ENCODE data around the gene IDH3G.
"Not testable (repeated sequence)": the region's sequence is repeated elsewhere in the genome, so short reads cannot be mapped to it uniquely, and the experiment has no call there.

IDH3G gene

DNA sequence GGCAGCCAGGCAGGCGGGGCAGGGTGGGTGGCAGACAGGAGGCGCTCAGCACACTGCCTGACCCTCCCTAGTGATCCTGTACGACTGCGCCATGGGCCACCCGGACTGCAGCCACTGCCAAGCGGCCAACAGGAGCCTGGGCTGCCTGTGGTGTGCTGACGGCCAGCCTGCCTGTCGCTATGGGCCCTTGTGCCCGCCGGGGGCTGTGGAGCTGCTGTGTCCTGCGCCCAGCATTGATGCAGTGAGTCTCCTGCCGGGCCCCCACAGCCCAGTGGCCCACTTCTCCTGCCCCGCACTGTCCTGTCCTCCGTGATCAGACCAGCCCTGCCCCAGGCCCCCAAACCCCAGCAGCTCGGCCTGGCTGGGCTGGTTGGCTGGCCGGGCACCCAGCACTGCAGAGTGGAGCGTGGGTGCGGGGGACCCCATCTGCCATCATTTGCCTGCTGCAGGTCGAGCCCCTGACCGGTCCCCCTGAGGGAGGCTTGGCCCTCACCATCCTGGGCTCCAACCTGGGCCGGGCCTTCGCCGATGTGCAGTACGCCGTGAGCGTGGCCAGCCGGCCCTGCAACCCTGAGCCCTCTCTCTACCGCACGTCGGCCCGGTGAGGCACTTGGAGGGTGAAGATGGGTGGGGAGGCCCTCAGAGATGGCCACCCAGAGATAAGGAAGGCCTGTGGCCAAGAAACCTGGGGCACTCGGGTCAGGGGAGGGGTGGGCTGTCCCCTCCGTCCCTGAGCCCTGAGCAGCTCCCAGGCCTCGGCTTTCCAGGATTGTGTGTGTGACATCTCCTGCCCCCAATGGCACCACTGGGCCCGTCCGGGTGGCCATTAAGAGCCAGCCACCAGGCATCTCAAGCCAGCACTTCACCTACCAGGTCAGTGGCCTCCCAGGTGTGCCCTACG is 22.5 kb downstream of the IDH3G start:
- FAIRE-seq = no peak

DNA sequence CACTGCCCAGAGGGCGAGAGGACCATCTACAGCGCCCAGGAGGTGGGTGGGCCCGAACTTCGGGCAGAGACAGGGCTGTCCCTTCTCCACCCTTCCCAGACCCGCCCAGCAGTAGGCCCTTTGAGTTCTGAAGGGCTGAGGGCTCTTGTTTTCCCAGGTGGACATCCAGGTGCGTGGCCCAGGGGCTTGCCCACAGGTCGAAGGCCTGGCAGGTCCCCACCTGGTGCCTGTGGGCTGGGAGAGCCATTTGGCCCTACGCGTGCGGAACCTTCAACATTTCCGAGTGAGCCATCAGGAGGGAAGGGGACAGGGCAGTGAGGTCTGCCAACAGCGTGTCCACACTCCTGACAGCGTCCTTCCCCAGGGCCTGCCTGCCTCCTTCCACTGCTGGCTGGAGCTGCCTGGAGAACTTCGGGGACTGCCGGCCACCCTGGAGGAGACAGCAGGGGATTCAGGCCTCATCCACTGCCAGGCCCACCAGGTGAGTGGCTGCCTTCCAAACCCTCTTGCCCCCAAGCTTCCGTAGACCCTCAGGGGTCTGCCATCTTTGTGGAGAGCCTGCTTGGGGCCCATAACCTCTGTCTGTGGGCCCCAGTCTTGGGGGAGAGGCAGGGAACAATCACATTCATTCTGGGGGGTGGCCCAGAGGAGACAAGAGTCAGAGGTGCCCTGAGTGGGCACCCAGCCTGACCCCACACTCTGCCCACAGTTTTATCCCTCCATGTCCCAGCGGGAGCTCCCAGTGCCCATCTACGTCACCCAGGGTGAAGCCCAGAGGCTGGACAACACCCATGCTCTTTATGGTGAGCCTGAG is 23.4 kb downstream of the IDH3G start:
- no peak for FAIRE-seq

DNA sequence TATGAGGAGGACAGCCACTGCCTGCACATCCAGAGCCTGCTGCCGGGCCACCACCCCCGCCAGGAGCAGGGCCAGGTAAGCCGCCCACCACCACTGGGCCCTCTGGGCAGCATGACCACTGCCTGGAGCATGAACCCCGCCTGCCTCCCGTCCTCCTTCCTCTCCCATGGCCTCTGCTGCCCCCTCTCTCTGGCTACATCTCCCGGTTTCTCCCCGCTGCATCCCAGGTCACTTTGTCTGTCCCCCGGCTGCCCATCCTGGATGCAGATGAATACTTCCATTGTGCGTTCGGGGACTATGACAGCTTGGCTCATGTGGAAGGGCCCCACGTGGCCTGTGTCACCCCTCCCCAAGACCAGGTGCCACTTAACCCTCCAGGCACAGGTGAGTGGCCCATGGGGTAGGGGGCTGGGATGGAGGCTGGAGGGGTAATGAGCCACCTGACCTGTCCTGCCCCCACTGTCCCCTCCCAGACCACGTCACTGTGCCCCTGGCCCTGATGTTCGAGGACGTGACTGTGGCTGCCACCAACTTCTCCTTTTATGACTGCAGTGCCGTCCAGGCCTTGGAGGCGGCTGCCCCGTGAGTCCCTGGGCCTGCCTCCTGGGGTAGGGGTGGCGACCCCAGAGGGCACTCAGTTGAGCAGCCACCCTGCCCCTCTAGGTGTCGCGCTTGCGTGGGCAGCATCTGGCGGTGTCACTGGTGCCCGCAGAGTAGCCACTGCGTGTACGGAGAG is 24.1 kb downstream of the IDH3G start:
- no peak for FAIRE-seq

DNA sequence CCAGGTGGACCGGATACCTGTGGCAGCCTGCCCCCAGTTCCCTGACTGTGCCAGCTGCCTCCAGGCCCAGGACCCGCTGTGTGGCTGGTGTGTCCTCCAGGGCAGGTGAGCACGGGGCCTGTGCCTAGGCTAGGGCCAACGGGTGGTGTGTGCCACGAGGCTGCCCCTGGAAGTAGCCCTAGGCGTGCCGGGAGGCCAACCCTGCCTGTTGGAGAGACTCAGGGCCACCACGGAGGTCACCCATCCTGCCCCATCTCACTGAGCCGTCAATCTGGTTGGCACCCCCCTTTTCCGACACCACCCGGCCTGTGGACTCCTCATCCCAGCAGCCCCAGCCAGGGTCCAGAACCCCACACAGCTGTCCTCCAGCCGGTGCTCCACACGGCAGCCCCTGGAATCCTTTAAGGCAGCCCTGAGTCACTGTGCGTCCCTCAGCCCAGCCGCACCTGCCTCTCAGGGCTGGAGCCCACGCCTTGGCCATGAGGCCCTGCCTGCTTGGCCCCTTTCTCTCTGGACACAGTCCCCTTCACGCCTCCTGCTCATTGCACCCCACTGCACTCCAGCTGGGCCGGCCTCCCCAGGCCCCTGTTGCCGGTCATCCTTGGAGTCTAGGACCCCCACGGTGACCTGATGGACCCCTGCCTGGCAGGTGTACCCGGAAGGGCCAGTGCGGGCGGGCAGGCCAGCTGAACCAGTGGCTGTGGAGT is 24.9 kb downstream of the IDH3G start:
- no peak for FAIRE-seq

DNA sequence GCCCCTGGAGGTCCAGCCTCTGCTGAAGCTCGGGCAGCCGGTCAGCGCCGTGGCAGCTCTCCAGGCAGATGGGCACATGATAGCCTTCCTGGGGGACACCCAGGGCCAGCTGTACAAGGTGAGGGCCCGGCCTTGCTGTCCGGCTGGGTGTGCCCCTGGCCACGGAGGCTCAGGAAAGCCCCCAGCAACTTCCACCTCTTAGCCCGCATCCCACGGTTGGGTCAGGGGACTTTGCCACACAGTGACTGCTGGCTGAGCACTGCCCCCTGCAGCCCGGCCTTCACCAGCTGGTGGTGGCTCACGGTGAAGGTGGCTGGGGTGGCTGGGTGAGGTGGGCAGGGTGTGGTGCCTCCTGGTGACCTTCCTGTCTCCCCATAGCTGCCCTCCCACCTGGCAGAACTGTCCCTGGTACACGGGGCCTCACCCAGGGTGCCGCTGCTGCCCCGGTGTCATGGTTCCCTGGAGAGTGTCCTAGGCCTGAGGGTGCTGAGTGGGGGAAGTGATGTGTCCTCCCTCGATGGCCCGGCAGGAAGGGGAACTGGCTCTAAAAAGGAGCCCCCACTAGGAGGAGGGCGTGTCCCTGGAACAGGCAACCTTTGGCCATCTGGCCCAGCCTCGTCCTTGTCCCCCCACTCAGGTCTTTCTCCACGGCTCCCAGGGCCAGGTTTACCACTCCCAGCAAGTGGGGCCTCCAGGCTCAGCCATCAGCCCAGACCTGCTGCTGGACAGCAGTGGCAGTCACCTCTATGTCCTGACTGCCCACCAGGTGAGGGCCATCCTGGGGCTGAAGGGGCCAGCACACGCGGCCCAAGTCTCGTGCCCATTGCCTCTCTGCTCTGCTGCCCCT is 25.6 kb downstream of the IDH3G start:
- FAIRE-seq = no peak

DNA sequence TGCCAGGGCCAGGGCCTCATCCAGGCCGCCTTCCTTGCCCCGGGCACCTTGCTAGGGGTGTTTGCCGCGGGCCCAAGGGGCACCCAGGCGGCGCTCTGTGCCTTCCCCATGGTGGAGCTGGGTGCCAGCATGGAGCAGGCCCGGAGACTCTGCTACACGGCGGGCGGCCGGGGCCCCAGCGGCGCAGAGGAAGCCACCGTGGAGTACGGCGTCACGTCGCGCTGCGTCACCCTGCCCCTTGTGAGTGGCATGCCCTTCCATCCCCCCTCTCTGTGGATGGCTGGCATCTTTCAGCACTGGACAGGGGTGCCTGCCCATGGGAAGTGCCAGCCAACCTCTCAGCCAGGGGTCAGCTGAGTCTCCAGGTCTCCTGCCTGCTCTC is 26.5 kb downstream of the IDH3G start:
- no peak for FAIRE-seq

DNA sequence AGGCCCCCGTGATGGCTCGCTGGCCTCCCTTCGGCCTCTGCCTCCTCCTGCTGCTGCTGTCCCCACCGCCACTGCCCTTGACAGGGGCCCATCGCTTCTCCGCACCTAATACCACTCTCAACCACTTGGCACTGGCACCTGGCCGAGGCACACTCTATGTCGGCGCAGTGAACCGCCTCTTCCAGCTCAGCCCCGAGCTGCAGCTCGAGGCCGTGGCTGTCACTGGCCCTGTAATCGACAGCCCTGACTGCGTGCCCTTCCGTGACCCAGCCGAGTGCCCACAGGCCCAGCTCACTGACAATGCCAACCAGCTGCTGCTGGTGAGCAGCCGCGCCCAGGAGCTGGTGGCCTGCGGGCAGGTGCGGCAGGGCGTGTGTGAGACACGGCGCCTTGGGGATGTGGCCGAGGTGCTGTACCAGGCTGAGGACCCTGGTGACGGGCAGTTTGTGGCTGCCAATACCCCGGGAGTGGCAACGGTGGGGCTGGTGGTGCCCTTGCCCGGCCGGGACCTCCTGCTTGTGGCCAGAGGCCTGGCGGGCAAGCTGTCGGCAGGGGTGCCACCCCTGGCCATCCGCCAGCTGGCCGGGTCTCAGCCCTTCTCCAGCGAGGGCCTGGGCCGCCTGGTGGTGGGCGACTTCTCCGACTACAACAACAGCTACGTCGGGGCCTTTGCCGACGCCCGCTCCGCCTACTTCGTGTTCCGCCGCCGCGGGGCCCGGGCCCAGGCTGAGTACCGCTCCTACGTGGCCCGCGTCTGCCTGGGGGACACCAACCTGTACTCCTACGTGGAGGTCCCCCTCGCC is 27.1 kb downstream of the IDH3G start:
- no peak for FAIRE-seq

DNA sequence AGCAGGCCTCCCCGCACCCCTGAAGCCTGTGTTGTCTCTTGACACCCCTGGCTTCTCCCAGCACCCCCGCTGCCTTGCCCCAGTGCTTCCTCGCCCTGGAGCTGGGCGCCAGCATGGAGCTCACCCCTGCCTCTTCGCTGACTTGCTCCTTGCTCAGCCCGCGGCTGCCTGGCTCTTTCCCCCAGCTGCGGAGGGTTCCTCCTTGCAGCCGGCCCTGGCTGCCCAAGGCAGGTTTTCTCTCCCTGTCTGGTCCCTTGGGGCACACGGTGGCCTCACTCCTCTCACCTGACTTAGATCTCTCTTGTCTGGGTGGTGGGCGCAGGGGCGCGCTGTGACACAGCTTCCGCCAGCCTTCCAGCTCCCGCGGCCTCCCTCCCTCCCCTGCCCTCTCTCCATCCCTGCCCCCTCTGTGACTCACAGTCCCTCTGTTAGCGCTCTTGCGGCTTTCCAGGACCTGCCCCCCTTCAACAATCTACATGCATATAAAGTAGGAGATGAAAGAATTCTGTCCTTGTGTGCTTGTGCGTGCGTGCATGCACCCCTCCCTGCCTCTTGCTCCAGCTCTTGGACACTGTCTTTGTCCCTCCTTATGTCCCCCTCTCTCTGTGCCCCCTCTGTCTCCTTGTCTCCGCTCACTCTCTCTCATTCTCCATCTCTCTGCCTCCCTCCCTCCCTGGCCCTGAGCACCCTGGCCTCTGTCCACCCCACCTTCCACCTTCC is 27.9 kb downstream of the IDH3G start:
- FAIRE-seq = no peak

DNA sequence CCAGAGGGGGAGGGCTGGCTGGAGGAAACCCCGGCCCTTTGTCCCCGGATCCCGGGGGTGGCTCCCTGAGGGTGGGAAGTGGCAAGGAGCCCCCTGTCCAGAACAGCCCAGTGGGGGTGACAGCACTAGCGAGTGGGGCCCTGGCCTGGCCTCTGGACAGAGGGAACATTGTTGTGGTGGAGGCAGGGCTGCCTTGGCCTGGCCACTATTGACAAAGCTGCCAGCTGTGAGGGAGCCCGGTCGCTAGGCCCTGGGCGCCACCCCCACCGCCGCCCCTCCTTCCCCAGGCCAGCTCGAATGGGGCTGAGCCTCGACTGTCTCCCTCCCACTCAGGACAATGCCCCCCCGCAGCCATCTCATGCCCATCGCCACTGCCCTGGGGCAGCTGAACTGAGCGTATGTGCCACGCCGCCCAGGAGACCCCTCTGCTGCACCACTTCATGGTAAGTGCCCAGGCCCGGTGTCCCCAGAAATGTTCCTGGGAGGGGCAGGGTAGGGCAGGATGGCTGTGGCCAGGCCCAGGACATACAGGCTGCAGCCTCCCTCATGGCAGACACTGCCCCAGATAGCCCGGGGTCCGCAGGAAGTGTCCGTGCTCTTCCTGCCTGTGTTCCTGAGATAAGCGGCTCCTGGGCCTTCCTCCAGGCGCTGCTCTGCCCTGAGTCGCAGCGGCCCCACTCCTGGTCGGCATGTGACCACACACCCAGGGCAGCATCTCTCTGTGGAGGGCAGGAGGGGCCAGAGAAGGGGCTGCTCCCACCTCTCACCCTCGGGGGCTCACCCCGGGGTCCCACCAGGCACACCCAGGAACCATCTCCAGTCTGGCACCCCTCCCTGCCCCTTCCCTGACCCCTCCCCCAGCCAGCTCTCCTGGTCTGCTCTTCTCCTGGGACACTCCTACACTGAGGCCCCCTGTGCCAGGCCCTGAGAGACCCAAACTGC is 28.8 kb downstream of the IDH3G start:
- FAIRE-seq = no peak

DNA sequence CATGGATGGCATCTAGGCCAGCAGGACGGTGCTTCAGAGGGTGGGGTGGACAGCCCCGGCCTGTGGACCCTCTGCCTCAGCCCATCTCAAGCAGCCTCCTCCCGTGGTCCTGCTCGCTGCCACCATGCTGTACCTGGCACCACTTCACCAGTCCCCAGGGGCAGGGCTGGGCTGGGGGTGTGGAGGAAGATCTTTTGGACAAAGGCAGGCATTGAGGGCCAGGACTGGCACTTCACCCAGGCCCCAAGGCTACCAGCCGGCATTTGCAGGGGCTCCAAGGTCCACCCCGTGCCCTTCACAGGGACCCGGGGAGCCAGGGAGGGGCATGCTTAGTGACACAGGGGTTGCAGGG is 29.4 kb downstream of the IDH3G start:
- FAIRE-seq = no peak

DNA sequence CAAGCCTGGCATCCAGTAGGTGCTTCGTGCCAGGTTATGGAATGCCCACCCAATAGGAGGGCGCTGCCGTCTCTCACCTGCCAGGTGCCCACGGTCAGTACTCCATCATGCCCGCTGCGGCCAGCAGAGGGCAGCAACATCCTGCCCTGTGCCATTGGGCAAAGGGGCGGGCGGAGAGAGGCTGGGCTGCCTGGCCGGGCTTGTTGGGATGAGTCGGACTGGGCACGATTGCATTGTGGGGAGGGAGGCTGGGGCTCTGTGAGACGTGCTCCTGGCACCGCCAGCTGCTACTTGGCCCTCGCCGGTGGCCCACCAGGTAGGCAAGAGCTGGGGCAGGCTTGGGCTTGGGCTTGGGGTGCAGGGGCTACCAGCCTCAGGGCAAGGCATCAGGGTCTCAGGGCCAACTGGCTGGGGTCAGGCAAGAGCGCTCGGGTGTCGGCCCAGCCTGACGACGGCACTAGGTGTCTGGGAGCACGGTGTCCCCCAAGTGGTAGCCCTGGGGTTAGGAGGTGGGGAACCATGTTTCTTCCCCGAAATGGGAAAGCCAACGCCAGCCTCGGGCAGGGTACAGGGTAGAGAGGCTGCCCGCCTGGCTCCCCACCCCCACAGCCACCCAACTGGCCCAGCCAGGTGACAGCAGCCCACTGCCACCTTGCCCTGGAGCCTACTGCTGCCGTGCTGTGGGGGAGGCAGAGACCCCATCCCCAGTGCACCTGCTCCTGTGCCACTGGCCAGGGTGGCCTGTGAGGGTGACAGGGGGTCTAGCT is 30.0 kb downstream of the IDH3G start, which contains the start of gene PLXNB3:
PLXNB3 (plus strand) TSS at position 261 of the 767 bp plus-strand sequence. CDS start 1,287 bp downstream, outside the sequence.
- no peak for FAIRE-seq

DNA sequence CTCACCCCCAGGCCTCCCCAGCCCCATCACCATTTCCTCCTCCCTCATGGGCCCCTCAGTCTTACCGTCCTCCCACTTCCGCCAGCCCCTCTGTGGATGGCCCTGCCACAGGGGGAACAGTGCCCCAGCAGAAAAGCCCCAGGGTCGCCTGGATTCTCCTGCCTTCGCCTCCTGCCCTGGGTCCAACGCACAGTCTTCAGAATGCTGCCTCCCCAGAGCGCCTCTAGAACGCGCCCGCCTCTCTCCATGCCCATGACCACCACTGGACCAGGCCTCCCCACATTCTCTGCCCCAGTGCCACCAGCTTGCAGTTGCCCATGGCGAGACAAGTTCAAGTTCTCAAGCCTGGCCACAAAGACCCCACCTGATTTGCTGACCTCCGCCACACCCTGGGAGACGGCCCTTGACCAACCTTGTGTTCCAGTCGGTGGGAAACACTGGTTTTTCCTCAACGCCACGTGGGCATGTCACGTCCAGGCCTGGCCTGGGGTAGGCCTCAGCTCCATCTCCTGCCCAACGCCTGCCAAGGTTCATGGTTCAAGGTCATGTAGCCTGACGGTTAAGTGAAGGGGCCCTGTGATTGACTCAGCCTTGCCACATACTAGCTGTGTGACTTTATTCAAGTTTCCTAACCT is 30.8 kb downstream of the IDH3G start:
- FAIRE-seq = no peak

DNA sequence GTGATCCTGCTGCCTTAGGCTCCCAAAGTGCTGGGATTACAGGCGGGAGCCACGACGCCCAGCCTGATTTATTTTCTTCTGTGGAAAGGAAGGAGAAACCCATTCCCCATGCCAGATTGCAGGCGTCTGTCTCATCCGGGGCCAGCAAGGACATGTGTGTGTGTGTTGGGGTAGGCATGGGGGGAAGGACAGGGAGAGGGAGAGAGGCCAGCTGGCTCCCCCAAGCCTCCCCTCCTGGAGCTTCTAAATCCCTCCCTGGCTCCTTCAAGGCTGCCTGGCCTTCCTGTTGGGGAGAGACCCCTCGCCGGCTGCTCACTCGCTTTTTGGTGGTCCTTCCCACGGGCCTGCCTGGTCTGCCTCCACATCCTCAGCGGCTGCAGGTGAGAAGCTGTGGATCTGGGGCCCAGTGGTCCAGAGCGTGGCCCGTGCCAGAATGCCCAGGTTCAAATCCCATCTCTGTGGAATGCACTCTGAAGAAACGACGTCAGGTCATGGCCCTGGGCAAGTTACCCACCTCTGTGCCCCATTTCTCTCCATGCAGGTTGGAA is 31.5 kb downstream of the IDH3G start:
- FAIRE-seq = no peak

DNA sequence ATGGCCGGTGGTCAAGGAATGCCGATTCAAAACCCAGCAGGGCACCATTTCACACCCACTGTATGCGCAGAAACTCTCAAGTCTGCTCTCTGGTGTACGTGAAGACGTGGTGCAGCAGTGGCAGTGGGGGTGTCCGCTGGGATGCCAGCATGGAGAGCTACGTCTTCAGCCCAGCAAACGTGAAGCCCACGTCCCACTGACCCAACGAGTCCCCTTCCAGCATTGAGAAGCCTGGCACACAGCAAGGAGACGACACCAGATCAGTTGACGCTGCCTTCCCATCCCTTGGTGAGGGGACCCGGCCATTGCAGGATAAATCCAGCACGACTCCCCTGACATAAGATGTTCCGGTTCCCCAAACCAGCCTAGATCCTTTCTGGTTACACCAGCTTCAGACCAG is 32.3 kb downstream of the IDH3G start:
- no peak for FAIRE-seq

DNA sequence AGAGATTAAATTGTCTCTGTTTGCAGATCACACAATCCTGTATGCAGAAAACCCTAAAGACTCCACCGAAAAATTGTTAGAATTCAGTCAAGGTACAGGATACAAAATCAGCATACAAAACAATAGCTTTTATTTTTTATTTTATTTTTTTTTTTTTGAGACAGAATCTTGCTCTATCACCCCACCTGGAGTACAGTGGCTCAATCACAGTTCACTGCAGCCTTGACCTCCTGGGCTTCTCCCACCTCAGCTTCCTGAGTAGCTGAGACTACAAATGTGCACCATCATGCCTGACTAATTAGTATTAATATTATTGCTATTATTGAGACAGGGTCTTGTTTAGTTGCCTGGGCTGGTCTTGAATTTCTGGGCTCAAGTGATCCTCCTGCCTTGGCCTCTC is 39.0 kb downstream of the IDH3G start:
- no peak for FAIRE-seq

DNA sequence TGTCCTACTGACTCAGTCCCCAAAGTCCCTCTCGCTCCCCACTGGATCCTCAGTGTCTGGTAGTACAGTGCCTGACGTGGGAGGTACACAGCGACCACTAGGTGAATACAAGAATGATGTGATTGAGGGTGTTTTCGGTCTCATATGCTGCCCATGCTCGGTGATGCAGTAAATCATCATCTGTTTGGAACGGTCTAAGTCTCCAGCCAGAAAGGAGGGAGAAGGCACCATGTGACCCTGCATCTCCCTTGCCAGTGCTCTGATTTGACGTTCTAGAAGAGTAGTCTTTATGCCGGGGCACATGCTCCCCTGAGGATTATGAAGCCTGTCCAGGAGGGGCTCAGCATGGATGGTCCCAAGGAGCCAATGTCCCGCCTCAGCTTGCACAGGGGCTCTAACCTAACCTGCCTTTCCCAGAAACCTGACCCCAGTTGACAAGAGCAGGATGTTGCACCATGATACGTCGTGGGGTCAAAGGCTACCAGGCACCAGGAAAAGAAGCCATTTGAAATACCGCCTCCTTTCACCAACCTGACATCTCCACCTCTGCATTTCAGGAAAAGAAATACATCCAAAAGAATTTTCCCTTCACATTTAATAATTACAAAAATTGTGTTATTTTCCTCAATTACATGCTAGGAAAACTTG is 43.9 kb downstream of the IDH3G start:
- FAIRE-seq = no peak

DNA sequence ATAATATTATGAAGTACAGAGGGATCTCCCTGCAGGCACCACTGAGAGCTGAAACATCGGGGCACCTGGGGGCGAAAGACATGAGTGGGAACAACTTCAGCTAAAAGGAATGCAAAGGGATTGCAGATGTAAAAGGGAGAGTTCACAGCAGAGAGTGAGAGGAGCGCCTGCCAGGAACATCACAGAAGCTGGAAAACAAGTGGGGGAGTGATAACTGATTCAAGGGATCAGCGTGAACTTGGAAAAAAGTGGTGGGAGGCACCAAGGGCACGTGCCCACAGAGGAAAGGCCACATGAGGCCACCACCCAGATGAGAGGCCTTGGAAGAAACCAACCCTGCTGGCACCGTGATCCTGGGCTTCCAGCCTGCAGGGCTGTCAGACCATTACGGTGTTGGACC is 45.2 kb downstream of the IDH3G start:
- FAIRE-seq = not testable (repeated sequence)

Measured in islet of Langerhans (tissue), 1 donor.